GM12892 (cell line): Measurements from ENCODE around the gene SRRT.

Source experiments
- POLR2A ChIP-seq: IDR thresholded peaks from 2 replicates; pipeline ENCODE4 v1.6.1; 2011; ENCODE audit warnings: low read depth, low read length, control low read depth
- POLR2AphosphoS5 ChIP-seq: IDR thresholded peaks from 2 replicates; pipeline ENCODE4 v1.6.1; 2011; ENCODE audit warnings: low read depth, low read length, control low read depth

GRCh38 chr7:100835903-100836811 is 38.7 kb upstream of the SRRT start:
- no peak for TF ChIP-seq POLR2A
- no peak for TF ChIP-seq POLR2AphosphoS5
